Suprapubic skin (tissue), 4 donors: Measurements from ENCODE around the gene VSX2.

Source experiments
- CTCF ChIP-seq, 2 donors: fragments of 200-600 bp in 1 of 2; fragments of 450-650 bp in 1 of 2; sonication (generic) in 1 of 2; IDR thresholded peaks; one replicate each; pipeline ENCODE4 v1.5.1; 2016 to 2019; ENCODE audit warnings: antibody characterized with exemption in 2 of 2, mild to moderate bottlenecking in 1 of 2, moderate library complexity in 1 of 2
- EP300 ChIP-seq: sonication (generic); formaldehyde crosslinking; IDR thresholded peaks from one replicate; pipeline ENCODE4 v1.6.1; 2017; ENCODE audit warnings: antibody characterized with exemption
- POLR2A ChIP-seq, 2 donors: fragments of 450-650 bp; IDR thresholded peaks; one replicate each; pipeline ENCODE4 v1.6.1; 2017; ENCODE audit warnings: antibody characterized with exemption in 2 of 2, mild to moderate bottlenecking in 2 of 2, moderate library complexity in 2 of 2
- POLR2AphosphoS5 ChIP-seq, 3 donors: sonication (generic); formaldehyde crosslinking; IDR thresholded peaks; one replicate each; pipeline ENCODE4 v1.6.1; 2017; ENCODE audit warnings: antibody characterized with exemption in 3 of 3

GRCh38 chr14:74208642-74209041 is 30.6 kb upstream of the VSX2 start:
- no peak for TF ChIP-seq POLR2A (IDR thresholded peaks at IDR 0.05)
- no peak for TF ChIP-seq CTCF (IDR thresholded peaks at IDR 0.05)
- TF ChIP-seq POLR2AphosphoS5 (IDR thresholded peaks at IDR 0.05): no peak
- no peak for TF ChIP-seq EP300
